Esophagus muscularis mucosa (tissue), 4 donors: Measurements from ENCODE around the gene RNH1. TPM values are rescaled to one million over a fixed set of nuclear protein-coding genes. Genes with fewer than 3 reads are reported as not detected.

Experiments used
- DNase-seq: peaks from one replicate; pipeline ENCODE4 v3.0.0-alpha.2; 2017; ENCODE audit errors: extremely low spot score
- H3K27ac ChIP-seq, 4 donors: fragments of 200-600 bp; sonication (generic); replicated peaks in 1 of 4; 1 replicate in 3 of 4; 2 replicates in 1 of 4; pipeline ENCODE4 v1.5.1; 2016 to 2019; ENCODE audit warnings: mild to moderate bottlenecking in 1 of 4
- H3K27me3 ChIP-seq, 4 donors: fragments of 200-600 bp; sonication (generic); one replicate each; pipeline versions ENCODE4 v1.5.1 to v1.6.0; 2016 to 2019
- H3K36me3 ChIP-seq, 4 donors: fragments of 200-600 bp; sonication (generic); one replicate each; pipeline ENCODE4 v1.5.1; 2016 to 2019
- H3K4me1 ChIP-seq, 4 donors: fragments of 200-600 bp; sonication (generic); one replicate each; pipeline ENCODE4 v1.5.1; 2016 to 2019
- H3K4me3 ChIP-seq, 4 donors: fragments of 200-600 bp; sonication (generic); 1 replicate in 2 of 4; 2 replicates in 2 of 4; pipeline ENCODE4 v1.5.1; 2016 to 2019; ENCODE audit warnings: mild to moderate bottlenecking in 4 of 4, moderate library complexity in 1 of 4
- H3K9me3 ChIP-seq, 4 donors: fragments of 200-600 bp; sonication (generic); 1 replicate in 3 of 4; 2 replicates in 1 of 4; pipeline ENCODE4 v1.5.1; 2016 to 2019
- CTCF ChIP-seq, 3 experiments: fragments of 200-600 bp in 2 of 3; fragments of 450-650 bp in 1 of 3; sonication (generic) in 2 of 3; IDR thresholded peaks; one replicate each; pipeline ENCODE4 v1.5.1; 2017 to 2019; ENCODE audit warnings: antibody characterized with exemption in 3 of 3, mild to moderate bottlenecking in 2 of 3, moderate library complexity in 1 of 3
- EP300 ChIP-seq: sonication (generic); formaldehyde crosslinking; IDR thresholded peaks from one replicate; pipeline ENCODE4 v1.6.1; 2017; ENCODE audit warnings: antibody characterized with exemption
- POLR2A ChIP-seq: fragments of 450-650 bp; IDR thresholded peaks from one replicate; pipeline ENCODE4 v1.6.1; 2017; ENCODE audit warnings: antibody characterized with exemption, moderate library complexity, mild to moderate bottlenecking, low read depth
- POLR2AphosphoS5 ChIP-seq, 2 donors: sonication (generic); formaldehyde crosslinking; IDR thresholded peaks; one replicate each; pipeline ENCODE4 v1.6.1; 2017; ENCODE audit warnings: antibody characterized with exemption in 2 of 2
- WGBS: methylation state at CpG from one replicate; pipeline ENCODE4 v1.1.5; 2018; 5-methylcytosine and 5-hydroxymethylcytosine counted together
- intact Hi-C: fragments of 100-400 bp; cut with DNase I; formaldehyde crosslinking; loops from one replicate; pipeline ENCODE4 v1.15.1; 2023
- total RNA-seq, 4 donors: library from RNA; depleted of rRNA; stranded (reverse); fragments of >200 nt; gene quantifications; one replicate each; pipeline versions ENCODE4 v1.1.0 to v1.2.1, GENCODE V29; 2016

RNH1 gene
- total RNA-seq, 4 donors from 2014 or later: 280 to 367 (median 334) TPM

GRCh38 chr11:462107-462890 lies 44.7 kb downstream of the RNH1 start:
- H3K4me3 ChIP-seq: no peak overlapping the region
- peaks cover 0 to 19% (median 2%) of the 10 kb centered on the region in 4 donors for H3K4me1 ChIP-seq
- no peak for DNase-seq
- no peaks in the 10 kb centered on the region for H3K9me3 ChIP-seq
- intact Hi-C loops: no loop called here
- H3K27ac ChIP-seq: no peak overlapping the region
- H3K36me3 ChIP-seq: peaks cover 14 to 50% (median 28%) of the 10 kb centered on the region in 4 donors
- TF ChIP-seq EP300 (no peak), POLR2A (no peak), POLR2AphosphoS5 (IDR thresholded peaks at IDR 0.05) (no peak), CTCF (IDR thresholded peaks at IDR 0.05) (no peak)
- H3K27me3 ChIP-seq: no peaks in the 10 kb centered on the region
- 98% methylated on average over 7 of the region's 16 CpGs for WGBS

GRCh38 chr11:461626-462025 lies 45.4 kb downstream of the RNH1 start:
- no peaks in the 10 kb centered on the region for H3K9me3 ChIP-seq
- peaks cover 0 to 19% (median 5%) of the 10 kb centered on the region in 4 donors for H3K4me1 ChIP-seq
- no peak for TF ChIP-seq POLR2AphosphoS5 (IDR thresholded peaks at IDR 0.05)
- no peak for TF ChIP-seq EP300
- no peak for TF ChIP-seq POLR2A
- H3K4me3 ChIP-seq: no peak overlapping the region
- no peak for DNase-seq
- WGBS: no CpG with 5 or more reads among the region's 9 CpGs
- H3K36me3 ChIP-seq: peaks cover 14 to 50% (median 28%) of the 10 kb centered on the region in 4 donors
- H3K27ac ChIP-seq: no peak overlapping the region
- intact Hi-C loops: no loop called here
- no peaks in the 10 kb centered on the region for H3K27me3 ChIP-seq

GRCh38 chr11:460331-461199 lies 46.5 kb downstream of the RNH1 start:
- Histone ChIP-seq H3K4me1 (peaks cover 0 to 21% (median 5%) of the 10 kb centered on the region in 4 donors), H3K4me3 (no peak overlapping the region), H3K27ac (no peak overlapping the region), H3K9me3 (no peaks in the 10 kb centered on the region), H3K27me3 (no peaks in the 10 kb centered on the region), H3K36me3 (peaks cover 14 to 53% (median 28%) of the 10 kb centered on the region in 4 donors)
- 94% methylated on average over 33 of the region's 41 CpGs for WGBS
- TF ChIP-seq POLR2AphosphoS5 (IDR thresholded peaks at IDR 0.05) (no peak), POLR2A (no peak), EP300 (no peak), CTCF (IDR thresholded peaks at IDR 0.05) (no peak)
- intact Hi-C loops: no loop called here
- no peak for DNase-seq

- DNase-seq: no peak
- Histone ChIP-seq H3K4me1 (peaks cover 0 to 24% (median 5%) of the 10 kb centered on the region in 4 donors), H3K9me3 (no peaks in the 10 kb centered on the region), H3K36me3 (peaks cover 14 to 48% (median 27%) of the 10 kb centered on the region in 4 donors), H3K27me3 (no peaks in the 10 kb centered on the region), H3K27ac (no peak overlapping the region), H3K4me3 (no peak overlapping the region)
- 91% methylated on average over 23 of the region's 24 CpGs for WGBS
- TF ChIP-seq POLR2AphosphoS5 (IDR thresholded peaks at IDR 0.05): no peak
- TF ChIP-seq POLR2A: no peak
- no peak for TF ChIP-seq EP300
- TF ChIP-seq CTCF (IDR thresholded peaks at IDR 0.05): no peak
- intact Hi-C loops: no loop called here
Measured at GRCh38 chr11:459511-460220, 47.4 kb downstream of the RNH1 start.
